Panc1 (cell line): ENCODE results near the gene ATG14.

Experiments used
- CTCF ChIP-seq: fragments of 450-650 bp; IDR thresholded peaks from 2 replicates; pipeline ENCODE4 v1.5.1; 2017; ENCODE audit warnings: mild to moderate bottlenecking
- REST ChIP-seq, 2 experiments: IDR thresholded peaks; 2 replicates each; pipeline ENCODE4 v1.6.1; 2011 to 2012; ENCODE audit warnings: low read depth in 2 of 2, control low read depth in 1 of 2, low read length in 1 of 2, mild to moderate bottlenecking in 1 of 2, moderate library complexity in 1 of 2; ENCODE audit not compliant: insufficient read depth in 1 of 2
- SIN3A ChIP-seq: IDR thresholded peaks from 2 replicates; pipeline ENCODE4 v1.6.1; 2012; ENCODE audit warnings: low read depth, mild to moderate bottlenecking, low read length, moderate library complexity, borderline replicate concordance; ENCODE audit not compliant: insufficient read depth

- TF ChIP-seq CTCF (no peak), REST (IDR thresholded peaks at IDR 0.05; ENCODE audit: insufficient read depth in 1 of 2, low read depth in 2 of 2, low read length in 1 of 2) (no peak), SIN3A (no peak)
Measured at GRCh38 chr14:55412676-55413075, 1.0 kb upstream of the ATG14 start.
